ENCODE measurements around the gene CYP39A1.

CYP39A1 gene

DNA sequence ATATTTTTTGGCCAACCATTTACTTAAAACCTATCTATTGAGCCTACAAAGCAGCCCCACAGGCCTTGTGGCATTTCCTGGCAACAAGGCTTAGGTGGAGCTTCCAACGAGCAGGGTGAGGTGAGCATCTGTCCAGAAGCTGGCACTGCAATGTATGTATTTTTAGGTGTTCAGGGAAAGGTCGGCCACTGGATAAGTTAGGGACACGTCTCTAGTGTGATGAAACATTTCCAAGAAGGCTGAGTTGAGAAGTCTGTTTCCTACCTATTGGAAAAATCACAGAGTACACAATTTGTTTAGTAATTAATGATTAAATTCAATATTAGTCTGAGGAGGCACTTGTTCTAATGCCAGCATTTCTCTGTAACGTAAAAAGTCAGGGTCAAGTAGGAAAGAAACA is 143.6 kb downstream of the CYP39A1 start:
- DNase-seq: no peak

DNA sequence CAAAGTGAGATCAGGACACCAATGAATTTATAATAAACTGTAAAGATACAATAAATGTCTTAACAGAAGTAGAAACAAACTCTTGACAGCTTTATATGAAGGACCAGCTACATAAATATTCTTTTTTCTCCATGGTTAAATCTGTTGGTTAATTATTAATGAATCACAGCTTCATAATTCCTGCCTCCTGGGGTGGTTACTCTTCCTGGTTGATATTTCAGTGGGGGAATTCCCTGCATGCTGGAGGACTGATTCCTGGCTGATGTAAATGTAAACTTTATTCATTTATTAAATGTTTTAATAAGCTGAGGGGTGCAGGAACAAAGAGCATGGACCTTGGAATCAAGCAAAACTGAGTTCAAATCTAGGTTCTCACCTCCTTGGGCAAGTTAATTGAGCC is 145.2 kb downstream of the CYP39A1 start:
- no peak for DNase-seq

DNA sequence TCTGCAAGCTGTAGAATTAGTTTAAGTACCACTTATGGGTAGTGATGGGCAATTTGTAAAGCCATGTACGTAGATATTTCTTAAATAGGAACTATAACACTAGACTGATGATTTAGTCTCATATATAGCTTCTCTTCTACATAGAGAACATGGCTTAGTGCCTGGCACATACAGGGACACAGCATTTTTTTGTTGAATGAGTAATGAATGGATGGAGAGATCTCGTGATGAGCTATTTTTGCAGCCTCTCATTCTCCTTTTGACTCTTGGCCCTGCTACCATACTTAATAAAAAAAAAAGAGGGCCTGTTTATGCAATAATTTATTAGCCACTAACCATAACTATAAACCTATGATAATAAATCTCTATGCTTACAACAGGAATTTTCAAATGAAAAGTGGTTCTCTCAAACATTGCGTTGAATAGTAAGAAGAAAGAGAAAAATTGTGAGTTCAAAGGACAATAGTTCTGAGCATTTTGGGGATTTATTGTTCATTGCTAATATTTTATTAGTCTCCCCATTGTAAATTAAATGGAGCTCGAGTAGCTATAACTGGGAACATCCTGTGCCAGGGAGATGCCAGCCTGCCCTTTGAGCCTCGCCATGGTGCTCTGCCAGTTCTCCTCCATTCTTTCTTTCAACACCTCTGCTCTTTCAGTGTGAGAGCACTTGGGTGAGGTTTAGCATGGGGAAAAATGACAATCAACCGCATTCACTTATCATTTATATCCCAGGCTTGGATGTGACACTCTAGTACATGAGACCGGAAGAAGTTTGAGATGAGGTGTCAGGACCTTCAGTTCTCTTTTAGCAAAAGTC is 146.7 kb downstream of the CYP39A1 start:
- DNase-seq: no peak

DNA sequence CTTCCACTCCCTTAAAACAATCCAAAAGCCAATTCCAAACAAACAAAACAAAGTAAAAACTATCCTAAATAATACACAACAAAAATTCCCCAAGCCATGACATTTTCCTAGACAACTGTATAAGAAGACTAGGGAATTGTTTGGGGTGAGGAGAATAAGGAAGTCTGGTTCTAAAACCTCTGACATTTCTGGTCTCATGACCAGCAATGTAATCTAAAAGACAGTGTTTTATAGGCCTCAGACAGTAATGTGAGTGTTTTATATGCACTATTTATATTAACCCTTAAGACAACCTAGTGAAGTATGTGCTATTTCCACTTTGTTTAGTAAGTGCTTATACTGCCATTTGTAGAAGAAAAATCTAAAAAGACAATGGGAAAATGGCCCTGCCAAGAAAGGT is 148.4 kb downstream of the CYP39A1 start:
- no peak for DNase-seq

DNA sequence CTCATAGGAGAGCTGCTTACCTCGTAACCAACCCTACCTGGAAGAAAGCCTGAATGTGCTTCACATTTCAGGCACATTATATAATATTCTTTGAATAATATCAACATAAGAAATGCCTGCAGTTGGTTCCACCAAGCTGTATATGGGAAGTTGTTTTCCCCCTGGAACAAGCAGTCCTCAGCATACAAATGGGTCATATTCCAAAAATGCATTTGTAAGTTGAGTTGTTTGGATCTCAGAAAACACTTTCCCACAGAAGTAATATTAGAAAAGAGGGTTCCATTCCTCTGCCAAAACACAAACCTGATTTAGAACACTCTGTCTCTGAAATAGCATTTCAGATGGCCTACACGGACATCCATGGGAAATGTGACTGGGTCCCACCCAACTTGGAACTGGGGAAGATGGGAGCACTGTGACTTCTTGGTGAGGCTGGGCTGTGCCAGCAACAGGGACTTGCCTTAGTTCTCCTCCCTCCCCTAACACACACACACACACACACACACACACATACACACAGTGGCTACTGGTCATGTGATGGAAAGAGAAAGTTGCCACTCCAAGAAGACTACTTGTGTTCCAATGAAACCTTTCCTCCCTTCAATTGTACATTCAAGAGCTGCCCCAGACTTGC is 150.0 kb downstream of the CYP39A1 start:
- DNase-seq: no peak

DNA sequence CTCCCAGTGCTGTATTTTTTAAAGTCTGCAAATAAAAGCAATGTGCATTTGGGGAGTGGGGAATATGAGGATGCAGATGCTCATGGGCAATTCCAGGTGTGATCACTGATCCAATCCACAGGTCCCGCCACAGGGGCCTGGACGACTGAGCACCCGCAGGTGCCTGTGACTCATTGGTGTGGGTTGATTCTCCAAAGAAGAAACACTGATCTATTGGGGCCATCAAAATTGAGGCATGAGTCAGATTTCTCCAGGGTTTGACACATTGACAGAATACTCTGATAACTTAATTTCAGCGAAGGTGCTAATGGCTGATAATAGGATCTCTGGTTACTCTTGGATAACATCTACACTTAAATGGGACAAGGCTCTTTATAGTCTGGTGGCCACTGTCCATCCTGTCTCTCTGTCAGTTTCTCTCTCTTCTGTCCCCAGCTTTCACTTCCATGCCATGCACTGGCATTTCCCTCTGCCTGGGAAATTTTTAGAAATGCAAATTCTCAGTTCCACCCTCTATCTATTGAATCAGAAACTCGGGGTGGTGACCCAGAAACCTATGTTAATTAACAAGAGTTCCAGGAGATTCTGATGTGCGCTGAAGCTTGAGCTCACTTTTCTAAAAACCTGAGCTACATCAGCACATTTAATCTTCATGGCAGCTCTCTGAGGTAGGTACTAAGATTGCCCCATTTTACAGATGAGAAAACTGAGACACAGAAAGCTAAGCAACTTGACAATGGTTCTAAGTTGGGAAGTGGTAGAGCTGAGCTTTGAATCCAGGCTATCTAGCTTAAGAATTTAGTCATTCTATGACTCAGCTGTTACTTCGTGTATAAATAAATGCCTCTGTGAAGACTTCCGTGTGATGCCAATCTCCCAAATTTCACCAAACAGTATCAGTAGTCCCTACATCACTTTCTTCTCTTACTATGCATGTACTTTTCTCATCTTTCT is 151.2 kb downstream of the CYP39A1 start:
- no peak for DNase-seq

DNA sequence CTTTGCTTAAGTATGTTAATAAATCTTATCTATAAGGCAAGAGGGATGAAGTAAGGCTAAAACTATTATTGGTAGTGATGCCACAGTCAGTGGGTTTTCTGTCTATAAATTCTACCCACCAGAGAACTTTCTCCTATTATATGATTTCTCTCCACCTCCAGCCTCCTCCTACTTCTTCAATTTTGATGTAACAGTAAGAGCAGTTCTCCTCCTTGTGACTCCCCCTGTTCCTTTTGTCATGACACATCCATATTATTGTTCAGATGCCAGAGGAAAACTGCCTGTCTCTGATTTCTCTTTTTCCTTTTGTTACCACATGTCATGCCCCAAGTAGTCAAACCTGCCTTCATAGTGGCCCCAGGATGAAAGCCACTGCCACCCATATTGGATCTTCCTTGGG is 152.2 kb downstream of the CYP39A1 start:
- DNase-seq: no peak

All from CD4-positive, alpha-beta T cell treated with Interleukin-4 for 4 hours (primary cell).